ENCODE results near the gene HRC. TPM values are rescaled to one million over a fixed set of nuclear protein-coding genes. Genes with fewer than 3 reads are reported as not detected.

Gene HRC
- total and polyA plus RNA-seq, 2 of the 8 experiments (the other 6 are each of a cell fraction or from before 2014, with no cell fraction given) = 2.3 to 2.6 TPM

DNA sequence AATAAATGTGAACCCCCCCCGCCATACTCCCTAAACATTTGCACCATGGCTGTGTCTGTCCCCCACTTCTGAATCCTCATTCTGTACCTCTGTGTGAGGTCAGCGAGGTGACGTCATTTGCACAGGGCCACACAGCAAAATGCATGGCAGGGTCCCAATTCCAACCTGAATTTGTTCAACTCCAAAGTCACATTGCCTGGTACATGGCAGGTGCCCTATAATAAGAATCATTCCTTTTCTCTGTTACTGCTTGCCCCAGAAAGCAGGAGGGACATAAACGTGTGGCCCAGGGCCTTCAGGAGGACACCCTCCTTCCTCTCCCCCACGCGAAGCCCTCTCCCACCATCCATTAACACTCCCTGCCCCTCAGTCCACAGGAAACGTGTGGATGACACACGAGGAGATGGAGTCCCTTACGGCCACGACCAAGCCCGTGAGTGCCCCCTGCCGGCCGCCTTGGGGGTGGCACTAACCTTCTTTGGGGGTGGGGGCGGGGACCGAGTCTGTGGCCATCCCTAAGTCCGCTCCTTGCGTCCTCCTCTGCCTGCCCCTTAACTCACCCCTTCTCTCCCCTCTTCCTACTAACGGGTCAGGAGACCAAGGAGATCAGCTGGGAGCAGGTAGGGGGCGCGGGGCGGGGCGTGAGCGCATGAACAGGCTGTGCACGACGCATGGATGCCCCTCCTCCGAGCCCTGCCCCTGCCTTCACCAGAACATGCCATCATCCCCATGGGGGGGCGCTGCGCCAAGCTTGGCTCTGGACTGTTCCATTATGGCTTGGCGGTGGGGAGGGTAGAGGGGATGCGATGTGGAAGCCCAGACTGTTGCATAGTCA is 9.4 kb downstream of the HRC start (continued):
- TF ChIP-seq RAD21 (IDR thresholded peaks at IDR 0.05 in 1 of 2, conservative IDR thresholded peaks at IDR 0.05 in 1 of 2; ENCODE audit: low read depth in 2 of 2, low read length in 2 of 2) (peak; percentile 61 to 70), PHF8 (conservative IDR thresholded peaks at IDR 0.05; ENCODE audit: low read depth, low read length) (no peak), TAF7 (optimal IDR thresholded peaks at IDR 0.05; ENCODE audit: borderline replicate concordance, low read depth, low read length) (no peak), FOSL1 (IDR thresholded peaks at IDR 0.05; ENCODE audit: insufficient read depth, low read depth, low read length) (no peak), CTBP2 (IDR thresholded peaks at IDR 0.05; ENCODE audit: borderline replicate concordance, insufficient read depth, insufficient read length, low read length) (peak; percentile 44), TBP (IDR thresholded peaks at IDR 0.05; ENCODE audit: low read depth, low read length) (no peak; the same call in 1 of the 2 replicates), CHD1 (IDR thresholded peaks at IDR 0.05; ENCODE audit: low read depth, low read length) (peak; percentile 87), RBBP5 (IDR thresholded peaks at IDR 0.05; ENCODE audit: borderline replicate concordance, low read depth, low read length) (no peak), SP2 (IDR thresholded peaks at IDR 0.05; ENCODE audit: low read length) (no peak), ZNF274 (IDR thresholded peaks at IDR 0.05; ENCODE audit: borderline replicate concordance, extremely low read depth, low read length) (no peak), POLR2AphosphoS5 (IDR thresholded peaks at IDR 0.05; ENCODE audit: low read depth, low read length) (0 out of 2 replicates have a peak, but pooled peaks have one; percentile 9), CBX8 (IDR thresholded peaks at IDR 0.05; ENCODE audit: borderline replicate concordance, low read depth, low read length) (no peak), EGR1 (IDR thresholded peaks at IDR 0.05; ENCODE audit: borderline replicate concordance, low read depth, low read length) (no peak), TCF12 (IDR thresholded peaks at IDR 0.05; ENCODE audit: low read depth, low read length) (no peak), SUZ12 (IDR thresholded peaks at IDR 0.05; ENCODE audit: low read length) (no peak), KDM4A (IDR thresholded peaks at IDR 0.05; ENCODE audit: low read depth, low read length, severe bottlenecking) (no peak), YY1 (IDR thresholded peaks at IDR 0.05; ENCODE audit: low read depth, low read length) (no peak), TEAD4 (IDR thresholded peaks at IDR 0.05; ENCODE audit: low read depth, low read length) (no peak), GABPA (IDR thresholded peaks at IDR 0.05; ENCODE audit: borderline replicate concordance, insufficient read depth, low read length) (no peak)
- TF ChIP-seq, protein P1, sequence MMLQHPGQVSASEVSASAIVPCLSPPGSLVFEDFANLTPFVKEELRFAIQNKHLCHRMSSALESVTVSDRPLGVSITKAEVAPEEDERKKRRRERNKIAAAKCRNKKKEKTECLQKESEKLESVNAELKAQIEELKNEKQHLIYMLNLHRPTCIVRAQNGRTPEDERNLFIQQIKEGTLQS (IDR thresholded peaks at IDR 0.05; ENCODE audit: insufficient read depth, low read depth, low read length) = no peak
- TF ChIP-seq, protein P2, sequence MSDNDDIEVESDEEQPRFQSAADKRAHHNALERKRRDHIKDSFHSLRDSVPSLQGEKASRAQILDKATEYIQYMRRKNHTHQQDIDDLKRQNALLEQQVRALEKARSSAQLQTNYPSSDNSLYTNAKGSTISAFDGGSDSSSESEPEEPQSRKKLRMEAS (IDR thresholded peaks at IDR 0.05) = peak; percentile 43; the same call in 1 of the 2 replicates

Measured in H1 (cell line).